Fibroblast of the aortic adventitia (primary cell): ENCODE results near the gene AMIGO1. TPM values are rescaled to one million over a fixed set of nuclear protein-coding genes. Genes with fewer than 3 reads are reported as not detected.

ENCODE experiments used
- DNase-seq: peaks from one replicate; pipeline ENCODE4 v3.0.0-alpha.2; 2010; ENCODE audit warnings: low read depth
- H3K4me3 ChIP-seq: 2 replicates; pipeline ENCODE4 v1.5.1; 2011; ENCODE audit warnings: low read depth, mild to moderate bottlenecking, control low read depth, low read length, moderate library complexity
- CTCF ChIP-seq: IDR thresholded peaks from 2 replicates; pipeline ENCODE4 v1.5.1; 2011; ENCODE audit warnings: mild to moderate bottlenecking, low read length, control low read depth, inconsistent platforms; ENCODE audit not compliant: insufficient read depth
- total RNA-seq: library from RNA; depleted of rRNA; stranded (reverse); fragments of >200 nt; gene quantifications from 2 replicates; pipeline ENCODE4 v1.2.3, GENCODE V29; 2012; ENCODE audit warnings: low replicate concordance

AMIGO1 gene
- total RNA-seq, 1 donor, result 0.54 TPM

GRCh38 chr1:109531826-109532364 lies 22.4 kb upstream of the AMIGO1 start:
- H3K4me3 ChIP-seq, result no peak overlapping the region
- no peak for DNase-seq
- no peak for TF ChIP-seq CTCF

- DNase-seq, result no peak
- no peak for TF ChIP-seq CTCF
- H3K4me3 ChIP-seq, result no peak overlapping the region
Measured at GRCh38 chr1:109531380-109531779, 21.9 kb upstream of the AMIGO1 start.

GRCh38 chr1:109530457-109531087 lies 21.0 kb upstream of the AMIGO1 start:
- no peak for DNase-seq
- H3K4me3 ChIP-seq, result no peak overlapping the region
- TF ChIP-seq CTCF, result no peak

GRCh38 chr1:109529881-109530456 lies 20.4 kb upstream of the AMIGO1 start:
- no peak for DNase-seq
- H3K4me3 ChIP-seq, result no peak overlapping the region
- TF ChIP-seq CTCF, result no peak

- no peak overlapping the region for H3K4me3 ChIP-seq
- DNase-seq, result no peak
- no peak for TF ChIP-seq CTCF
Measured at GRCh38 chr1:109528712-109529111, 19.2 kb upstream of the AMIGO1 start.

- no peak for TF ChIP-seq CTCF
- no peak overlapping the region for H3K4me3 ChIP-seq
- DNase-seq, result no peak
Measured at GRCh38 chr1:109527846-109528695, 18.5 kb upstream of the AMIGO1 start.
